Measurements from ENCODE around the gene HIF1A.
"Not testable (repeated sequence)": the region's sequence is repeated elsewhere in the genome, so short reads cannot be mapped to it uniquely, and the experiment has no call there.

HIF1A gene

DNA sequence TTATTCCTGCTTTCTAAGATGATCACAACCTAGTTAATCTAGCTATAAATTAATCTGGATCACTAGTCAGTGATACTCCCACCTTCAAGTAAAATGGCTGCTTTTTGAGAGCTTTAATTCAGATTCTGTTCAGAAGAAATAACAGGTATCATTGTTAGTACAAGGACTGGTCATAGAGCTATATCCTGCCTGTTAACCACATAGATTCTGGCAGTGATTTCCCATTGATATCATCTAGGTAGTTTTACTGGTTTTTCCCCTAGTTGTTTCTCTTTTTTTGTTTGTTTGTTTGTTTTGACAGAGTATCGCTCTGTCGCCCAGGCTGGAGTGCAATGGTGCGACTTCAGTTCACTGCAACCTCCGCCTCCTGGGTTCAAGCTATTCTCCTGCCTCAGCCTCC, 39.0 kb upstream of the HIF1A start:
- no peak overlapping the region for H3K27ac ChIP-seq (ENCODE audit: low read length)
- no peaks in the 10 kb centered on the region for H3K4me1 ChIP-seq (ENCODE audit: control insufficient read depth, insufficient read depth, low read length)
- no peak overlapping the region for H3K4me3 ChIP-seq (ENCODE audit: low read length)
- DNase-seq (ENCODE audit: low read depth, low spot score), result no peak
- H3K36me3 ChIP-seq (ENCODE audit: control insufficient read depth, insufficient read depth, low read length), result no peaks in the 10 kb centered on the region
- WGBS (ENCODE audit: insufficient coverage, insufficient read length), result no CpG with 5 or more reads among the region's 4 CpGs
- H3K9me3 ChIP-seq (ENCODE audit: control insufficient read depth, insufficient read depth, low read length), result no peaks in the 10 kb centered on the region
- H3K27me3 ChIP-seq (ENCODE audit: control insufficient read depth, insufficient read depth, low read length), result no peaks in the 10 kb centered on the region

DNA sequence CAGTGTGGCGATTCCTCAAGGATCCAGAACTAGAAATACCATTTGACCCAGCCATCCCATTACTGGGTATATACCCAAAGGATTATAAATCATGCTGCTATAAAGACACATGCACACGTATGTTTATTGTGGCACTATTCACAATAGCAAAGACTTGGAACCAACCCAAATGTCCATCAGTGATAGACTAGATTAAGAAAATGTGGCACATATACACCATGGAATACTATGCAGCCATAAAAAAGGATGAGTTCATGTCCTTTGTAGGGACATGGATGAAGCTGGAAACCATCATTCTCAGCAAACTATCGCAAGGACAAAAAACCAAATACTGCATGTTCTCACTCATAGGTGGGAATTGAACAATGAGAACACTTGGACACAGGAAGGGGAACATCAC, 37.2 kb upstream of the HIF1A start:
- no CpG with 5 or more reads among the region's 3 CpGs for WGBS (ENCODE audit: insufficient coverage, insufficient read length)
- not testable (repeated sequence) for DNase-seq (ENCODE audit: low read depth, low spot score); H3K4me3 ChIP-seq (ENCODE audit: low read length); H3K27me3 ChIP-seq (ENCODE audit: control insufficient read depth, insufficient read depth, low read length); H3K27ac ChIP-seq (ENCODE audit: low read length); H3K9me3 ChIP-seq (ENCODE audit: control insufficient read depth, insufficient read depth, low read length); H3K36me3 ChIP-seq (ENCODE audit: control insufficient read depth, insufficient read depth, low read length); H3K4me1 ChIP-seq (ENCODE audit: control insufficient read depth, insufficient read depth, low read length)

DNA sequence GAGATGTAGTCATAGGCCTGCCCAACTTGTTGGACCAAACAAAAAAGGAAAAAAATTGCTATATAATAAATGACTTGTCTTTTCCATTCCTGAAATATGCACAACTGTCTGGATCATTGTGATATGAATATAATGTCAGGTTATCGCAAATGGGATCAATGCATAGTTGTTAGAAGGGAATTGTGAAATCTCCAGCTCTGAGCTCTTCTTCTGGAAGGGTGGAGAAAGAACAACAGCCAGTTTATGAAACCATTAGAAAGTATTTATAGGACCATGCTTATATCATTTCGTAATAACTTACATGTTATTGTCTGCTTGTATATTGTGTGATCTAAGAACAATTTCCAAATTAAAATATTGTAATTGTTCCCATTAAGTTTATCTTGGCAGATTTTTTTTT, 35.7 kb upstream of the HIF1A start:
- no peak overlapping the region for H3K27ac ChIP-seq (ENCODE audit: low read length)
- WGBS (ENCODE audit: insufficient coverage, insufficient read length), result no CpG with 5 or more reads among the region's 2 CpGs
- no peaks in the 10 kb centered on the region for H3K9me3 ChIP-seq (ENCODE audit: control insufficient read depth, insufficient read depth, low read length)
- H3K4me1 ChIP-seq (ENCODE audit: control insufficient read depth, insufficient read depth, low read length), result no peaks in the 10 kb centered on the region
- H3K4me3 ChIP-seq (ENCODE audit: low read length), result no peak overlapping the region
- H3K27me3 ChIP-seq (ENCODE audit: control insufficient read depth, insufficient read depth, low read length), result no peaks in the 10 kb centered on the region
- no peaks in the 10 kb centered on the region for H3K36me3 ChIP-seq (ENCODE audit: control insufficient read depth, insufficient read depth, low read length)
- DNase-seq (ENCODE audit: low read depth, low spot score), result no peak

DNA sequence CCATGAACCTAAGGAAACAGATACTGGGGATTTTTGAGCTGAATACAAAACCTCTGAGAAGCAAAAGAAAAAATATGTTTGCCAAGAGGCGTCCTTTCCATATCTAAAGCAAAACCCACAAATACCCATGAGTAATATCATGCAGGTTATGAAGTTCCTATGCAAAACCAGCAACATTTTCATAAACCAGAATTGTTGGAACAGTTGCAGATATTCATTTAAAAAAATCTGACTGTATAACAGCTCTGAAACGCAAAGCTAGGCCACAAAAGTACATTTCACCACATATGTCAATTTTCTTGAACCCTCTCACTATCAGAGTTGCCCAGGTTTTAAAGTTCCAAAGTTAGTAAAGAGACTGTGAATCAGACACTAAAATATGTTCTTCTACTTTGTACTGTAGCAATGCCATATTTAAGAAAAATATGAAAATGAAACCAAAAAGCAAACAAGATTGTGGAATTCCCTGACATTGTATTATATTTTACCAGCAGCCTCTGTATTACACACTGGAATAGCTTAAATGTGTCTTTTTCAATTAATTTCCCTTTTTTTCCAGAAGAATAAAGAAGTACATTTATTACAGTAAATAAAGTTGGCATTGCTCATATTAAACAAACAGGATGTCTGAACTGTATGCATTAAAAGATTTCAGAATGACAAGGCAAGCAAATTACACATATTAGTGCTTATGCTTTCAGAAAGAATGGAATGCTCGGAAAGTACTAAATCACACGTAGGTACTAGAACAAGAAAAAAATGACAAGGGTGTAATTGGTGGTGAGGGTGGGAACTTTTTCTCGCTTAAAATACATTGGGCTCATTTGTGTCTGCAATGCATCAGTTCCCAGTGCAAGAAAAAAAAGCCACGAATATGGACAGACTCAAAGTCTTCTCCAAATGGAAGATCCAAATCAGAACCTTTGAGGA, 33.6 kb upstream of the HIF1A start:
- H3K27ac ChIP-seq (ENCODE audit: low read length), result no peak overlapping the region
- DNase-seq (ENCODE audit: low read depth, low spot score), result no peak
- H3K9me3 ChIP-seq (ENCODE audit: control insufficient read depth, insufficient read depth, low read length), result no peaks in the 10 kb centered on the region
- no peaks in the 10 kb centered on the region for H3K4me1 ChIP-seq (ENCODE audit: control insufficient read depth, insufficient read depth, low read length)
- H3K36me3 ChIP-seq (ENCODE audit: control insufficient read depth, insufficient read depth, low read length), result no peaks in the 10 kb centered on the region
- WGBS (ENCODE audit: insufficient coverage, insufficient read length), result no CpG with 5 or more reads among the region's 6 CpGs
- no peak overlapping the region for H3K4me3 ChIP-seq (ENCODE audit: low read length)
- no peaks in the 10 kb centered on the region for H3K27me3 ChIP-seq (ENCODE audit: control insufficient read depth, insufficient read depth, low read length)

DNA sequence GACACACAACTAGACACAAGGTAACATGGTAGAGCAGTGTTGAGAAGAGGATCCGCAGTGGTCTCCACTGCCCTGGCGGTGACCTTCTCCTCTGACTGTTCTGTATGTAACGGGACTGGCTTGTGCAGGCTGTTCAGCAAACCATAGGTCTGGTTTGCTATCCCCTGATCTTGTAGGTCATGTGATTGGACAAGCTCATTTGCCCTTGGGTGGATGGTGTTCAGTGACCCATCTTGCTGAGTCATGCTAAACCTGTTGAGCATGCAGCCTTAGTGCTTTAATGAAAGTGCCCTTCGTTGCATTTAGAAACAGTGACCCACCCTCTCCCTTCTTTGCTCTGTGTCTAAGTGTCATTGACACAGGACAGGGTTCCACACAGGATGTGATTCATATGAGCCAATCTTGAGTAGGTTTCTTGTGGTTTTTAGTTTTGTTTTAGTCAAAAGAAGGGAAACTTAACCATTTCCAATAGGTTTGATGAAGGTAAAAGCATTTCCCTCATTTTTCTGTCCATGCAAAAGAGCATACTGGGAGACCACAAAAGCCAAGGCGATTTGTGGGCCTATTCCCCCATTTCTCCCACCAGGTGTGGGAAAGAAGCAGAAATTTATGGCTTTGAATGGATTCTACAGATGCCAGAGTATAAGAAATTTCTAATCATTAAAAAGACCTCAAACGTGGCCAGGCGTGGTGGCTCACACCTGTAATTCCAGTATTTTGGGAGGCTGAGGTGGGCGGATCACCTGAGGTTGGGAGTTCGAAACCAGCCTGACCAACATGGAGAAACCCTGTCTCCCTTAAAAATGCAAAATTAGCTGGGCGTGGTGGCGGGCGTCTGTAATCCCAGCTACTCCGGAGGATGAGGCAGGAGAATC, 32.6 kb upstream of the HIF1A start:
- no CpG with 5 or more reads among the region's 13 CpGs for WGBS (ENCODE audit: insufficient coverage, insufficient read length)
- Histone ChIP-seq H3K4me3 (ENCODE audit: low read length) (no peak overlapping the region), H3K27me3 (ENCODE audit: control insufficient read depth, insufficient read depth, low read length) (no peaks in the 10 kb centered on the region), H3K4me1 (ENCODE audit: control insufficient read depth, insufficient read depth, low read length) (no peaks in the 10 kb centered on the region), H3K27ac (ENCODE audit: low read length) (no peak overlapping the region), H3K9me3 (ENCODE audit: control insufficient read depth, insufficient read depth, low read length) (no peaks in the 10 kb centered on the region), H3K36me3 (ENCODE audit: control insufficient read depth, insufficient read depth, low read length) (no peaks in the 10 kb centered on the region)
- DNase-seq (ENCODE audit: low read depth, low spot score), result no peak

DNA sequence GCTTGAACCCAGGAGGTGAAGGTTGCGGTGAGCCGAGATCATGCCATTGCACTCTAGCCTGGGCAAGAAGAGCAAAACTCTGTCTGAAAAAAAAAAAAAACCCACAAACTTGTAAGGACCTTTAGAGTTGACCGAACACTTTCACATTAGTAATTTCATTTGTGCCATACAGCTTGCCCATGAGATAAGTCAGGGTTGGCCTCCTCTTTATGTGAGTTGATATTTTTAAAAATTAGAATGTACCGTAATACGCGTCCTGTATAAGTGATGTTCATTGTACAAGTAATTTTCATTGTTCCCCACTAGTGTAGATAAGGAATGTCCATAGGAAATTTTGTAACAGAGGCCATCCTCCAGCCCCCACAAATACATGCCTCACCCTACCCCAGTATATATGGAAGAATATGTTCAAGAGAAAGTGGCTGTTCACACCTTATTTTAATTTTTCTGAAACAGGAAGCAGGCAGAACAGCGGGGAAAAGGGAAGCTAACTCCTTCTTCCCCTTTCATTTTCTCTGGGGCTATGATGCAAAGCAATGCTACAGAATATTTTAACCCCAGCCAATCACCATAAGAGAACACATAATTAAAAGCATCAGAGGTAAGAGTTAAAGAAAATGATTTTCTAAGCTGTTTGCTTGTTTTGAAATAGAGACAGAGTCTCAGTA, 31.9 kb upstream of the HIF1A start:
- H3K4me1 ChIP-seq (ENCODE audit: control insufficient read depth, insufficient read depth, low read length), result no peaks in the 10 kb centered on the region

DNA sequence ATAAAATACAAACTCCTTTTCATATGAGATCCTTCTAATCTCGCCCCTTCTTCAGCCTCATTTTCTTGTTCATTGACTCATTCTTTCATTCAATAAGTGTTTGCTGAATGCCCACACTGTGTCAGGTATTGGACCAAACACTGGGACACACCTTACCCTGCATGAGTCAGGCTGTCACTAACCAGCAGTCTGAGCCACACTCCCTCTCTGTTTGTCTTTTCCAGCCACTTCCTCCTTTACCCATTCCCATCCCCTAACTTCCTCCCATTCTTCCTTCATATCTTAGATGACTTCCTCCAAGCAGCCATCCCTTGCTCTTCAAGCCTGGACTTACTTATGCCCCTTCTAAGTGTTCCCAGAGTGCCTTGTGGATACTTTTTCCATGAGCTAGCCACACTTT, 27.0 kb upstream of the HIF1A start:
- Histone ChIP-seq H3K4me1 (ENCODE audit: control insufficient read depth, insufficient read depth, low read length) (no peaks in the 10 kb centered on the region), H3K36me3 (ENCODE audit: control insufficient read depth, insufficient read depth, low read length) (no peaks in the 10 kb centered on the region), H3K4me3 (ENCODE audit: low read length) (no peak overlapping the region), H3K9me3 (ENCODE audit: control insufficient read depth, insufficient read depth, low read length) (no peaks in the 10 kb centered on the region), H3K27ac (ENCODE audit: low read length) (no peak overlapping the region), H3K27me3 (ENCODE audit: control insufficient read depth, insufficient read depth, low read length) (no peaks in the 10 kb centered on the region)
- DNase-seq (ENCODE audit: low read depth, low spot score), result no peak
- WGBS (ENCODE audit: insufficient coverage, insufficient read length), result 100% methylated on average over 1 of the region's 1 CpG

More for the DNA sequence above, 31.9 kb upstream of the HIF1A start:
- DNase-seq (ENCODE audit: low read depth, low spot score), result no peak
- no CpG with 5 or more reads among the region's 7 CpGs for WGBS (ENCODE audit: insufficient coverage, insufficient read length)
- H3K4me3 ChIP-seq (ENCODE audit: low read length), result no peak overlapping the region
- H3K9me3 ChIP-seq (ENCODE audit: control insufficient read depth, insufficient read depth, low read length), result no peaks in the 10 kb centered on the region
- no peaks in the 10 kb centered on the region for H3K27me3 ChIP-seq (ENCODE audit: control insufficient read depth, insufficient read depth, low read length)
- H3K36me3 ChIP-seq (ENCODE audit: control insufficient read depth, insufficient read depth, low read length), result no peaks in the 10 kb centered on the region
- no peak overlapping the region for H3K27ac ChIP-seq (ENCODE audit: low read length)

DNA sequence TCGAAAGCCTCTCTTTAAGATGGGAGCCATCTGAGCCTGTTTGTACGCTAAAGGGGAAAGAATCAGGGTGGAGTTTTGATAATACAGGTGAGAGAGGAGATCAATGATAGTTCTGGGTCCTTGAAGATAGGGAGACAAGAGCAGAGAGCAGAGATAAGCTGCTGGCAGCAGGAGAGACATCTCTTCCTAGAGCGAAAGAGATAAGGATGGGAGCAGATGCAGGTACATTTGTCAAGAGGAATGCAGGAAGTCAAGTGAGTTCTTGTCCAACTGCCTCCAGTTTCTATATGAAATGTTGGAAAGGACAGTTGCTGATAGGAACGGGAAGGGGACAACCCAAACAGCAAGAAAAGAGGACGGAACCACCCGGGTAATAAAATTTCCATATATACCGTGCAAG, 24.7 kb upstream of the HIF1A start:
- WGBS (ENCODE audit: insufficient coverage, insufficient read length), result no CpG with 5 or more reads among the region's 7 CpGs
- Histone ChIP-seq H3K36me3 (ENCODE audit: control insufficient read depth, insufficient read depth, low read length) (no peaks in the 10 kb centered on the region), H3K27ac (ENCODE audit: low read length) (no peak overlapping the region), H3K9me3 (ENCODE audit: control insufficient read depth, insufficient read depth, low read length) (no peaks in the 10 kb centered on the region), H3K4me3 (ENCODE audit: low read length) (no peak overlapping the region), H3K27me3 (ENCODE audit: control insufficient read depth, insufficient read depth, low read length) (no peaks in the 10 kb centered on the region), H3K4me1 (ENCODE audit: control insufficient read depth, insufficient read depth, low read length) (no peaks in the 10 kb centered on the region)
- no peak for DNase-seq (ENCODE audit: low read depth, low spot score)

DNA sequence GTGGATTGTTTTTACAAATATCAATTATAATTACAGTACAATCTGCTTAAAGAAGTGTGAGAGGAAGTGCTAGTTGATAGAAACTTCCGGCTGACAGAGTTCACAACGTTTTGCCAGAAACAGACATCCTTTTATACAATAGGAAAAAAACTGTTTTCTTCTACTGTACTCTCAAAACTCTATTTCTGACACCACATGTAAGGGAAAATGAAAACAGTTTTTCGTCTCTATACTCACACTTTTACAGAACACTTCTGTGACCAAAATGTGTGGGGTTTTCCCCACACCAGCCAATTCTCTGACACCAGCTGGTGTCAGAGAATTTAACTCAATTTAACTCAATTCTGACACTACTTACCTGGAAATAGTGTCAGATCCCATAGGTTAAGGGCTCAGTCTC, 24.2 kb upstream of the HIF1A start:
- H3K36me3 ChIP-seq (ENCODE audit: control insufficient read depth, insufficient read depth, low read length), result no peaks in the 10 kb centered on the region
- no peak overlapping the region for H3K4me3 ChIP-seq (ENCODE audit: low read length)
- no peak for DNase-seq (ENCODE audit: low read depth, low spot score)
- H3K9me3 ChIP-seq (ENCODE audit: control insufficient read depth, insufficient read depth, low read length), result no peaks in the 10 kb centered on the region
- WGBS (ENCODE audit: insufficient coverage, insufficient read length), result no CpG with 5 or more reads among the region's 3 CpGs
- H3K27me3 ChIP-seq (ENCODE audit: control insufficient read depth, insufficient read depth, low read length), result no peaks in the 10 kb centered on the region
- H3K4me1 ChIP-seq (ENCODE audit: control insufficient read depth, insufficient read depth, low read length), result no peaks in the 10 kb centered on the region
- H3K27ac ChIP-seq (ENCODE audit: low read length), result no peak overlapping the region

DNA sequence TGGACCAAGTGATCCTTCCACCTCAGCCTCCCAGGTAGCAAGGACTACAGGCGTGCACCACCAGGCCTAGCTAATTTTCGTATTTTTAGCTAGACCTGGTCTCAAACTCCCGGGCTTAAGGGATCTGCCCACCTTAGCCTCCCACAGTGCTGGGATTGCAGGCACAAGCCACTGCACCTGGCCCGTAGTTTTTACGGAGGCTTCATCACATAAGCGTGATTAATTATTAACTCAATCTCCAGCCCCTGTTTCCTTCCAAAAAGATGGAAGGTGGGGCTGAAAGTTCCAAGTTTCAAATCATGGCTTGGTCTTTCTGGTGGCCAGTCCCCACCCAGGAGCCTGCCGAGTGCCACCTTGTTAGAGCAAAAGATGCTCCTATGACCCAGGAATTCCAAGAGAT, 22.5 kb upstream of the HIF1A start:
- Histone ChIP-seq H3K9me3 (ENCODE audit: control insufficient read depth, insufficient read depth, low read length) (no peaks in the 10 kb centered on the region), H3K4me1 (ENCODE audit: control insufficient read depth, insufficient read depth, low read length) (no peaks in the 10 kb centered on the region), H3K36me3 (ENCODE audit: control insufficient read depth, insufficient read depth, low read length) (no peaks in the 10 kb centered on the region), H3K27me3 (ENCODE audit: control insufficient read depth, insufficient read depth, low read length) (no peaks in the 10 kb centered on the region), H3K4me3 (ENCODE audit: low read length) (no peak overlapping the region), H3K27ac (ENCODE audit: low read length) (no peak overlapping the region)
- WGBS (ENCODE audit: insufficient coverage, insufficient read length), result no CpG with 5 or more reads among the region's 7 CpGs
- DNase-seq (ENCODE audit: low read depth, low spot score), result no peak

Measured in iPS DF 6.9 (cell line).